Activated CD8-positive, alpha-beta memory T cell treated with anti-CD3 and anti-CD28 coated beads for 36 hours (primary cell): ENCODE measurements around the gene ACVRL1. TPM values are rescaled to one million over a fixed set of nuclear protein-coding genes. Genes with fewer than 3 reads are reported as not detected.

ENCODE experiments used
- CTCF ChIA-PET: fragments of 350-600 bp; sonication (Branson Sonifier 250); formaldehyde crosslinking; loops from one replicate; lab custom pipeline; 2021; ENCODE audit warnings: antibody characterized with exemption; lab: Charles Lee
- POLR2A ChIA-PET: fragments of 350-600 bp; sonication (Branson Sonifier 250); formaldehyde crosslinking; loops from one replicate; lab custom pipeline; 2021; ENCODE audit warnings: antibody characterized with exemption; lab: Charles Lee
- total RNA-seq, 2 experiments: library from RNA; stranded (reverse); gene quantifications; one replicate each; pipeline ENCODE4 v1.2.3, GENCODE V29; 2021

The ACVRL1 gene
- total RNA-seq, 2 experiments from 2014 or later, result not detected

DNA sequence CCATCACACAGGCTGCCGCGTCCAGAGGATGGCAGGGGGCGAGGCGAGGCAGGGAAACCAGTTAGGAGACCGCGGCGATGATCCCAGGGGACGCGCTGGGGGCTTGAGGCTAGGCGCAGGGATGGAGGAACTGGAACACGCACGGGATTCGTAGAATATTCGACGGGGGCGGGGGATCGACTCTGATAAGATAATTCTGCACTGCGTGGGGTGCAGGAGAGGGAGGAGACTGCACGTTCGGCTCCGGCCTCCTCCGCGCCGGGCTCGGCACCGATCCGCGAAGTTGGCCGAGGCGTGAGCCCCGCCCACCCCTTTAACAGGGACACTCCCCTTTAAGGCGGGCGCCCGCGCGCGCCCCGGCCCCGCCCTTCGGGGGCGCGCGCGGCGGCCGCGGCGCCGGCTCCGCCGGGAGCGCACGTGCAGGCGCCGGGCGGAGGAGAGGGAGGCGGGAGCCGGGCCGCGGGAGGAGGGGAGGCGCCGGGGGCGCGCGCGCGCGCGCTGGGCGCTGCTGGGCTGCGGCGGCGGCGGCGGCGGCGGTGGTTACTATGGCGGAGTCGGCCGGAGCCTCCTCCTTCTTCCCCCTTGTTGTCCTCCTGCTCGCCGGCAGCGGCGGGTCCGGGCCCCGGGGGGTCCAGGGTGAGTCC is 44.0 kb downstream of the ACVRL1 start, which contains the start of gene ACVR1B:
ACVR1B (plus strand) TSS at position 501 of the 644 bp plus-strand sequence; CDS start at position 546, 45 bp downstream.
- ChIA-PET POLR2A (interaction anchor here (0.9 kb wide), 1 partner anchor 9 kb away, joined by 3 read pairs; no protein-coding TSS in a partner anchor), CTCF (interaction anchor here (0.7 to 1.4 kb wide), 4 partner anchors 11 to 1671 kb away, joined by 3 read pairs; no protein-coding TSS in a partner anchor)

GRCh38 chr12:51951843-51952722 is 44.8 kb downstream of the ACVRL1 start:
- ChIA-PET CTCF (interaction anchor here (0.7 to 1.4 kb wide), 3 partner anchors 10 to 1671 kb away, joined by 3 read pairs; no protein-coding TSS in a partner anchor), POLR2A (interaction anchor here (0.9 kb wide), 1 partner anchor 8 kb away, joined by 3 read pairs; no protein-coding TSS in a partner anchor)

DNA sequence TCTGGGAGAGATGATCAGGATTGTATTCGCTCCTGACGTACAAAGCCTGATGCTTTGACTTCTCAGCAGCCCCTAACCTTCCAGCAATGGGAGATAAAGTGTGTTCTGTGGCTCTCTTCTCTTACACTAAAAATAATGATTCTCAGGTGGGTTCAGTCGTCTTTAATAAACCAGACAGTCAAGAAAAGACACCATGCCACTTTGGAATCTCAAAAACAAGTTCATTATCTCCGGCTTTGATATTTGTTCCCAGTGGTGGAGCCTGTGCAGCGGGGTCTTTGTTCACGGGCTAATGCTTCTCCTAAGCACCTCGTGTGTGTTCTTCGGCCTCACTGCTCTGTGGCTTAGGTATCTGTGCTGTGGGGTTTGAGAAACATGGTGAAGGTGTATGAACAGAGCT is 45.8 kb downstream of the ACVRL1 start:
- CTCF ChIA-PET, result interaction anchor here (0.7 kb wide), 1 partner anchor 72 kb away, joined by 3 read pairs; no protein-coding TSS in a partner anchor
- POLR2A ChIA-PET, result no interaction called here

DNA sequence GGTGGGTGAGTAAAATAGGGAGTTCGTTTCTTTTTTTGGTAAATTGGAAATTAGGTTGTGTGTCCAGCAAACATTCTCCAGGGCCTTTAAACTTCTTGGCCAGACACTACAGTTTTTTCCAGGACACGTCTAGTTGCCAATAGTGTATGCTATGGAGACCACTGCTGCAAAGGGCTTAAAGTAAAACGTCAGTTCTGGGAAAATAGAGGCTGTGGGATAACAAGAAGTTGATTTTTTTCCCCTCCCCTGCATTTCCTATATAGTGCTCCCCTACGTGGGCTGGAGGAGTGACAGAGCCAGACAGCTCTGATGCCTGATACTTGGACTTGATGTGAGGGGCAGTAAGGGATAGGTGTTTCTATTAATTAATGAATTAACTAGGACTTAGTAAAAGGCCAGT is 46.6 kb downstream of the ACVRL1 start:
- CTCF ChIA-PET, result interaction anchor here (1.4 kb wide), 1 partner anchor 17 kb away, joined by 5 read pairs; no protein-coding TSS in a partner anchor
- POLR2A ChIA-PET, result no interaction called here

GRCh38 chr12:51954561-51955361 is 47.5 kb downstream of the ACVRL1 start:
- CTCF ChIA-PET, result interaction anchor here (1.4 kb wide), 1 partner anchor 16 kb away, joined by 5 read pairs; no protein-coding TSS in a partner anchor
- POLR2A ChIA-PET, result no interaction called here

GRCh38 chr12:51955702-51956101 is 48.4 kb downstream of the ACVRL1 start:
- ChIA-PET POLR2A (no interaction called here), CTCF (interaction anchor here (0.7 kb wide), 1 partner anchor 10 kb away, joined by 3 read pairs; no protein-coding TSS in a partner anchor)

GRCh38 chr12:51958542-51958941 is 51.2 kb downstream of the ACVRL1 start:
- POLR2A ChIA-PET, result interaction anchor here (0.6 to 0.7 kb wide), 2 partner anchors 597 to 1597 kb away, joined by 4 to 6 read pairs; no protein-coding TSS in a partner anchor
- CTCF ChIA-PET, result interaction anchor here (1.0 kb wide), 1 partner anchor 35 kb away, joined by 3 read pairs; no protein-coding TSS in a partner anchor

GRCh38 chr12:51959211-51959610 is 51.9 kb downstream of the ACVRL1 start:
- ChIA-PET POLR2A (interaction anchor here (0.7 kb wide), 1 partner anchor 1596 kb away, joined by 6 read pairs; no protein-coding TSS in a partner anchor), CTCF (interaction anchor here (1.0 kb wide), 1 partner anchor 36 kb away, joined by 3 read pairs; no protein-coding TSS in a partner anchor)

DNA sequence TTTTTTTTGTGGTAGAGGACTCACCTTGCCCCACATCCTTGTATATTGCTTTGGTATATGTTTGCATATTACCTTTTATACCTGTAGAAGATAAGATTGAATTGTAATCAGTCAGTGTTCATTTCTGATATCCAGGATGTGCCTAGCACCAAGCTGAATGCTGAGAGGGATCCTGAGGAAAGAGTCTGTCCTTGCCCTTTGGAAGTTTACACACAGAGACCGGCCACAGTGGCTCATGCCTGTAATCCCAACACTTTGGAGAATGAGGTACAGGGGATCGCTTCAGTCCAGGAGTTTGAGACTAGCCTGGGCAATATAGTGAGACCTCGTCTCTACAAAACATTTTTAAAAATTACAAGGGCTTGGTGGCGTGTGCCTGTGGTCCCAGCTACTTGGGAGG is 52.6 kb downstream of the ACVRL1 start:
- ChIA-PET POLR2A (interaction anchor here (1.1 kb wide), 1 partner anchor 8 kb away, joined by 3 read pairs; the partner anchor contains the start of gene ACVR1B), CTCF (no interaction called here)

GRCh38 chr12:51960488-51960887 is 53.2 kb downstream of the ACVRL1 start:
- ChIA-PET CTCF (no interaction called here), POLR2A (interaction anchor here (1.1 kb wide), 1 partner anchor 9 kb away, joined by 3 read pairs; the partner anchor contains the start of gene ACVR1B)

- CTCF ChIA-PET, result interaction anchor here (1.7 kb wide), 1 partner anchor 38 kb away, joined by 6 read pairs; no protein-coding TSS in a partner anchor
- POLR2A ChIA-PET, result interaction anchor here (1.1 kb wide), 1 partner anchor 9 kb away, joined by 3 read pairs; the partner anchor contains the start of gene ACVR1B
Observed at GRCh38 chr12:51960890-51961289, 53.6 kb downstream of the ACVRL1 start.

GRCh38 chr12:51961834-51962233 is 54.5 kb downstream of the ACVRL1 start:
- CTCF ChIA-PET, result interaction anchor here (0.6 to 1.7 kb wide), 4 partner anchors 9 to 61 kb away, joined by 3 to 10 read pairs (median 4); partner anchors contain the start of gene ACVR1B
- POLR2A ChIA-PET, result no interaction called here

DNA sequence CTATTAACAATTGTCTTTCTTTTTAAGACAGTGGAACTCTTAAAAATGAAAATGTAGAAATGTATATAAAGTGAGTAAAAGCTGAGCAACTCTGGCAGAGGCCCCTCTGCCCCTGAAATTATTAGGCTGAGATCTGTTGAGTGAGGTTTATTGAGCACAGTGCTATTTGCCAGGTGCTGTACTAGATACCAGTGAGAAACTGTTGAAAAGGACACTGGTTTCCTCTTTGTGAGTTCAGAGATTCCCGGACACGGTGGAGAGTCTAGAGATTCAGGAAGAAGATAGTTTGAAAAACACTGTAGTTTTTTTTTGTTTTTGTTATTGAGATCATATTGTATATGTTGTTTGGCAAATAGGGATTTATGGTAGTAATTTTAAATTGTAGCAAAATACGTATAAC is 55.4 kb downstream of the ACVRL1 start:
- CTCF ChIA-PET, result interaction anchor here (0.6 to 1.7 kb wide), 3 partner anchors 8 to 60 kb away, joined by 3 to 10 read pairs (median 6); no protein-coding TSS in a partner anchor
- POLR2A ChIA-PET, result no interaction called here

- POLR2A ChIA-PET, result no interaction called here
- CTCF ChIA-PET, result no interaction called here
Observed at GRCh38 chr12:51963477-51963876, 56.2 kb downstream of the ACVRL1 start.

DNA sequence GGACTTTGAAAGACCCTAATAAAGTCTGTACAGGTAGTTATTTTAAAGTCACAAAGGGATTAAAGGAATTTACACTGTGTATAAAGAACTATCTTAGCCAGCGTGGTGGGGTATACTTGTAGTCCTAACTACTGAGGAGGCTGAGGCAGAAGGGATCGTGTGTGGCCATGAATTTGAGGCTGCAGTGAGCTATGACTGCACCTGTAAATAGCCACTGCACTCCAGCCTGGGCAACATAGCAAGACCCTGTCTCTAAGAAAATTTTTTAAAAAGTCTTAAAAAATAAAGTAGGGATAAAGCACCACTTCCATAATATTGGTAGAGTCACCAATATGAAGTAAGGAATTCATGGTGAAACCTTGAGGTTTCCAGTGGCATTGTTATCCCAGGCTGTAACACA is 62.3 kb downstream of the ACVRL1 start:
- ChIA-PET POLR2A (no interaction called here), CTCF (interaction anchor here (0.6 to 1.7 kb wide), 2 partner anchors 15 to 21 kb away, joined by 3 to 5 read pairs; no protein-coding TSS in a partner anchor)

GRCh38 chr12:51970904-51971646 is 63.8 kb downstream of the ACVRL1 start:
- POLR2A ChIA-PET, result no interaction called here
- CTCF ChIA-PET, result interaction anchor here (0.5 to 1.7 kb wide), 7 partner anchors 9 to 150 kb away, joined by 3 to 10 read pairs (median 4); no protein-coding TSS in a partner anchor
